ENCODE data around the gene ECE1. TPM values are rescaled to one million over a fixed set of nuclear protein-coding genes. Genes with fewer than 3 reads are reported as not detected.

ECE1 gene
- total and polyA plus RNA-seq, 10 of the 15 experiments (the other 5 are each of a cell fraction or from before 2014, with no cell fraction given), result 0.97 to 81.0 (median 37.0) TPM

- TF ChIP-seq ZNF592 (IDR thresholded peaks at IDR 0.05), result no peak
- TF ChIP-seq BCL3 (IDR thresholded peaks at IDR 0.05; ENCODE audit: borderline replicate concordance, insufficient read depth, low read depth, low read length, poor library complexity, severe bottlenecking), result no peak
- peak; percentile 93 to 99 (median 95) for TF ChIP-seq CTCF (IDR thresholded peaks at IDR 0.05 in 2 of 3, conservative IDR thresholded peaks at IDR 0.05 in 1 of 3; ENCODE audit: control insufficient read depth in 2 of 3, extremely low read depth in 1 of 3, insufficient read depth in 1 of 3, low read depth in 3 of 3, low read length in 3 of 3)
- no peak for TF ChIP-seq ASH2L (IDR thresholded peaks at IDR 0.05; ENCODE audit: borderline replicate concordance, low read depth)
- no peak for TF ChIP-seq NFYA (IDR thresholded peaks at IDR 0.05; ENCODE audit: borderline replicate concordance, low read depth, low read length)
- TF ChIP-seq IRF4 (IDR thresholded peaks at IDR 0.05; ENCODE audit: low read depth, low read length), result peak; percentile 42
- TF ChIP-seq RAD21 (IDR thresholded peaks at IDR 0.05; ENCODE audit: insufficient read depth, low read depth, low read length), result peak; percentile 58
- TF ChIP-seq BCL11A (IDR thresholded peaks at IDR 0.05; ENCODE audit: low read depth, low read length), result no peak
- TF ChIP-seq SUPT20H (IDR thresholded peaks at IDR 0.05; ENCODE audit: borderline replicate concordance, control insufficient read depth, low read depth, low read length), result no peak
- TF ChIP-seq KAT2A (conservative IDR thresholded peaks at IDR 0.05; ENCODE audit: control insufficient read depth, low read depth, low read length), result no peak
- no peak for TF ChIP-seq RUNX3 (IDR thresholded peaks at IDR 0.05; ENCODE audit: low read length)
Measured at GRCh38 chr1:21270086-21270689, 20.1 kb downstream of the ECE1 start (continued).

Measured in GM12878 (cell line).